Measurements from ENCODE around the gene EYA3. TPM values are rescaled to one million over a fixed set of nuclear protein-coding genes. Genes with fewer than 3 reads are reported as not detected.

EYA3 gene
- total and polyA plus RNA-seq, 2 of the 8 experiments (the other 6 are each of a cell fraction or from before 2014, with no cell fraction given), result 15.0 to 33.9 TPM

GRCh38 chr1:27981145-27981544, 107.3 kb downstream of the EYA3 start:
- no peak overlapping the region for H3K9ac ChIP-seq (replicated peaks in 1 of 4; ENCODE audit: extremely low read depth in 1 of 4, low read depth in 3 of 4, low read length in 3 of 4)
- no peak overlapping the region for H3K23ac ChIP-seq (ENCODE audit: insufficient read length)
- H3K79me2 ChIP-seq (ENCODE audit: control insufficient read depth in 1 of 2, insufficient read depth in 2 of 2, low read length in 2 of 2), result no peaks in the 10 kb centered on the region
- H3K23me2 ChIP-seq (ENCODE audit: low read depth, low read length), result no peaks in the 10 kb centered on the region
- TF ChIP-seq ASH2L (IDR thresholded peaks at IDR 0.05; ENCODE audit: low read length) (no peak), EGR1 (IDR thresholded peaks at IDR 0.05; ENCODE audit: borderline replicate concordance, low read depth, low read length) (no peak)
- no peak overlapping the region for H4K5ac ChIP-seq (ENCODE audit: insufficient read length, low read depth, low read length)
- ChIA-PET POLR2A (ENCODE audit: partially characterized antibody) (interaction anchor here (1.6 kb wide), 1 partner anchor 10 kb away, joined by 4 read pairs; no protein-coding TSS in a partner anchor), CTCF (ENCODE audit: partially characterized antibody) (interaction anchor here (1.2 to 4.1 kb wide), 9 partner anchors 9 to 131 kb away, joined by 3 to 18 read pairs (median 5); no protein-coding TSS in a partner anchor)
- no peak overlapping the region for H3K18ac ChIP-seq (ENCODE audit: extremely low read depth, low read length)
- H3K56ac ChIP-seq (replicated peaks; ENCODE audit: insufficient read length, low read depth, low read length), result no peak overlapping the region
- H2BK20ac ChIP-seq (ENCODE audit: low read length), result no peak overlapping the region
- no peak overlapping the region for H2AFZ ChIP-seq (ENCODE audit: low read length)
- H3K4me3 ChIP-seq (ENCODE audit: extremely low read depth in 1 of 4, insufficient read depth in 2 of 4, low read depth in 3 of 4, low read length in 4 of 4), result no peak overlapping the region
- no peak overlapping the region for H2BK120ac ChIP-seq (replicated peaks; ENCODE audit: low read depth, low read length)
- no peak overlapping the region for H2BK12ac ChIP-seq (ENCODE audit: low read depth, low read length)
- H3K4ac ChIP-seq (replicated peaks; ENCODE audit: insufficient read length, low read depth, low read length), result no peak overlapping the region
- no peak overlapping the region for H4K91ac ChIP-seq (replicated peaks; ENCODE audit: insufficient read length, low read length)
- H3K79me1 ChIP-seq (ENCODE audit: low read depth, low read length), result no peaks in the 10 kb centered on the region
- H3K27ac ChIP-seq (ENCODE audit: low read depth, low read length), result no peak overlapping the region
- H3K9me3 ChIP-seq (ENCODE audit: insufficient read depth in 2 of 2, low read depth in 1 of 2, low read length in 1 of 2), result no peaks in the 10 kb centered on the region
- H3K27me3 ChIP-seq (replicated peaks in 1 of 4; ENCODE audit: control insufficient read depth in 3 of 4, extremely low read depth in 1 of 4, insufficient read depth in 3 of 4, low read length in 3 of 4), result no peaks in the 10 kb centered on the region
- H3K4me1 ChIP-seq (replicated peaks in 1 of 4; ENCODE audit: control insufficient read depth in 3 of 4, insufficient read depth in 4 of 4, low read length in 3 of 4), result no peaks in the 10 kb centered on the region
- no peak for DNase-seq (ENCODE audit: low read depth in 1 of 2, low spot score in 2 of 2)
- no peak overlapping the region for H2BK5ac ChIP-seq (ENCODE audit: low read depth, low read length)
- no peak overlapping the region for H3K14ac ChIP-seq (ENCODE audit: insufficient read length)
- no peak overlapping the region for H2AK5ac ChIP-seq (ENCODE audit: low read depth, low read length)
- no peak overlapping the region for H3K4me2 ChIP-seq (ENCODE audit: insufficient read depth in 1 of 2, low read depth in 2 of 2, low read length in 2 of 2)
- no peaks in the 10 kb centered on the region for H4K20me1 ChIP-seq (replicated peaks in 1 of 2; ENCODE audit: control insufficient read depth in 1 of 2, insufficient read depth in 2 of 2, low read length in 2 of 2)
- no peak overlapping the region for H2BK15ac ChIP-seq (ENCODE audit: low read length)
- no peak for FAIRE-seq
- WGBS, 2 experiments (ENCODE audit: extremely low coverage in 1 of 2, insufficient coverage in 1 of 2, insufficient read length in 1 of 2, insufficient replicate concordance in 2 of 2, low coverage in 1 of 2, low lambda C conversion rate in 2 of 2, missing lambda C conversion rate in 1 of 2), result 81% methylated on average over 3 of the region's 3 CpGs; no CpG with 5 or more reads in 1 of the 2 experiments
- H4K8ac ChIP-seq (ENCODE audit: extremely low read depth, insufficient read depth, low read length), result no peak overlapping the region
- H3K36me3 ChIP-seq (ENCODE audit: control insufficient read depth in 2 of 4, insufficient read depth in 4 of 4, low read length in 3 of 4), result no peaks in the 10 kb centered on the region; a peak in 1 of 8 replicates

Measured in H1 (cell line).